SK-N-MC (cell line): ENCODE measurements around the gene NRP2.

Experiments
- DNase-seq: peaks from one replicate; pipeline ENCODE4 v3.0.0-alpha.2; 2011; ENCODE audit warnings: low read depth, low spot score
- H3K27ac ChIP-seq: fragments of 200-600 bp; sonication (generic); 2 replicates; pipeline ENCODE4 v1.5.1; 2016; ENCODE audit warnings: mixed run types
- H3K36me3 ChIP-seq: fragments of 200-600 bp; sonication (generic); 2 replicates; pipeline ENCODE4 v1.6.1; 2017; ENCODE audit warnings: antibody characterized with exemption, low read length, mixed read lengths; ENCODE audit not compliant: insufficient read depth
- H3K4me3 ChIP-seq: fragments of 200-600 bp; sonication (generic); 2 replicates; pipeline ENCODE4 v1.5.1; 2016
- H3K9ac ChIP-seq: fragments of 200-600 bp; sonication (generic); 2 replicates; pipeline ENCODE4 v1.8.0; 2017; ENCODE audit warnings: mixed run types, mixed read lengths; ENCODE audit not compliant: insufficient read length
- H3K9me3 ChIP-seq: fragments of 200-600 bp; sonication (generic); 2 replicates; pipeline ENCODE4 v1.6.1; 2017; ENCODE audit warnings: low read depth, mild to moderate bottlenecking, antibody characterized with exemption, low read length, moderate library complexity, mixed read lengths
- EZH2 ChIP-seq: fragments of 200-600 bp; sonication (generic); IDR thresholded peaks from one replicate; pipeline ENCODE4 v1.6.1; 2017; ENCODE audit warnings: antibody characterized with exemption
- FOXP2 ChIP-seq: optimal IDR thresholded peaks from 2 replicates; pipeline ENCODE3; 2011; ENCODE audit warnings: mild to moderate bottlenecking, moderate library complexity; ENCODE audit not compliant: insufficient read depth; ENCODE audit errors: extremely low read length, control extremely low read depth
- POLR2AphosphoS5 ChIP-seq: IDR thresholded peaks from 2 replicates; pipeline ENCODE4 v1.6.1; 2012; ENCODE audit warnings: mild to moderate bottlenecking, low read depth, low read length, borderline replicate concordance

The NRP2 gene

DNA sequence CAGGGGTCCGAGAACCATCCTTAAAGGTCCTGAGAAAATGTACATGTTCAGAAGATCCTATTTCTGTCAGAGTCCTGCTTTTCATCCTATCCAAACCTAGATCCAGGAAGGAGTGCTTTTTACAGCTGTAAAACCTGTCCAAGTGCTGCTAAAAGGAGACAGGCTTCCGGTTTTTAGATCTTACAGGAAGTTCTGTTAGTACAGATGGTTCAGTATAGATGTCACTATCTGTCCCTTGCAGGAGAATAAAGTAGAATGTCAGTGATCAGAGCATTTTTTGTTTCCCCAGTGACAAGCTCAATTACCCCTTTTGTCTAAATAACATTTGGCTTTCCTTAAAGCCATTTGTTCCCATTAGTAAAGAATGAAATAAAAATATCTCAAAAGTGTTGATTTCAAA is 98.3 kb downstream of the NRP2 start:
- Histone ChIP-seq H3K9ac (no peak overlapping the region), H3K36me3 (no peaks in the 10 kb centered on the region), H3K27ac (no peak overlapping the region), H3K4me3 (no peak overlapping the region), H3K9me3 (no peaks in the 10 kb centered on the region)
- TF ChIP-seq EZH2 (no peak), FOXP2 (no peak), POLR2AphosphoS5 (no peak)
- DNase-seq: no peak

DNA sequence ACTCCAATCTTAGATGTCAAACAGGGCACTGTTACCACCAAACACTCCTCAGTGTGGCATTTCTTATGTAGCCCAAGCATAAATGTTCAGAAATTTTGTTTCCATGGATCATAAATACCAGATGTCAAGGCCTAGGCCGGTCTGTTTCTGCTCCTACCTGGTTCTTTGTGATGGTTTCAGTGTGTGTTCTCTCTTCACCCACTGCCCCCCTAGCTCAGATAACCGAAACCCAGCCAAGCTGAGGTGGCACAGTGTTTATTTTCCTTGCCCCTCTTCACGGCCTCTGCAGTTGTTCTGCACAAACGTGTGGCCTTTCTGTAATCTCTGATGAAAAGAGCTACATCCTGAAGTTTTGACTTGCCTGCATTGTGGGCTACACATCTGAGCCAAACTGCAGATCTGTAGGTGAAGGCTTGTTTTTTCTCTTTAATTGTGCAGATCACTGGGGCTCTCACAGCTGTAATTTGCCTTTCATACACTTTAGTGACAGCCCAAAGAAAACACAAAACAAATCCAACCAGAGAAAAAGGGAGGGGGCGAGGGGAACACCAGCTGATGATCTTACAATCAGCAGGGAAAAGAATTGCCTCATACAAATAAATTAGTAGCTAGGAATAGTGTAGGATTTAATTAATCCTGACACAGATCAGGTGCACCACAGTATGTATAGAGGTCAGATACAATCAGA is 99.1 kb downstream of the NRP2 start:
- no peak overlapping the region for H3K4me3 ChIP-seq
- no peak overlapping the region for H3K9ac ChIP-seq
- TF ChIP-seq POLR2AphosphoS5 (no peak), EZH2 (no peak), FOXP2 (no peak)
- no peaks in the 10 kb centered on the region for H3K9me3 ChIP-seq
- H3K36me3 ChIP-seq: no peaks in the 10 kb centered on the region
- DNase-seq: no peak
- H3K27ac ChIP-seq: no peak overlapping the region

DNA sequence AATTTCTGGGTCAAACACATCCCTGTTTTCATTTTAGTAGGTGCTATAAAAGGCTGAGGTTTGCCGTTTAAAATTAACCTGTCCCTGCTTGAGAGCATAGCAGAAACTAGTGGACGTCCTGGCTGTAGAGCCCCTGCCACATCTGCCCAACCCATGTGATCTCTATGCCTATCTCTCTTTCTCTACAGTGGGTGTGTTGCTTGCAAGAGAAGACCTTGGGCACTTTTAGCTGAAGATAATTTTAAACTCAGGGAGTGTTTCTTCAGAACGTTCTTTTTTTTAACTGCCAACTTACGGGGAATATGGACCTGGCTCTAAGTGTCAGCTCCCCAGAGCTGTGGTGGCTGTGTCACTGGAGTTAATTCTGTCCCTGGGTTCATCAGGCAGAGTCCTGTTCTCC is 100.6 kb downstream of the NRP2 start:
- DNase-seq: no peak
- H3K4me3 ChIP-seq: no peak overlapping the region
- H3K9ac ChIP-seq: no peak overlapping the region
- no peaks in the 10 kb centered on the region for H3K36me3 ChIP-seq
- TF ChIP-seq POLR2AphosphoS5 (no peak), FOXP2 (no peak), EZH2 (no peak)
- no peak overlapping the region for H3K27ac ChIP-seq
- no peaks in the 10 kb centered on the region for H3K9me3 ChIP-seq

DNA sequence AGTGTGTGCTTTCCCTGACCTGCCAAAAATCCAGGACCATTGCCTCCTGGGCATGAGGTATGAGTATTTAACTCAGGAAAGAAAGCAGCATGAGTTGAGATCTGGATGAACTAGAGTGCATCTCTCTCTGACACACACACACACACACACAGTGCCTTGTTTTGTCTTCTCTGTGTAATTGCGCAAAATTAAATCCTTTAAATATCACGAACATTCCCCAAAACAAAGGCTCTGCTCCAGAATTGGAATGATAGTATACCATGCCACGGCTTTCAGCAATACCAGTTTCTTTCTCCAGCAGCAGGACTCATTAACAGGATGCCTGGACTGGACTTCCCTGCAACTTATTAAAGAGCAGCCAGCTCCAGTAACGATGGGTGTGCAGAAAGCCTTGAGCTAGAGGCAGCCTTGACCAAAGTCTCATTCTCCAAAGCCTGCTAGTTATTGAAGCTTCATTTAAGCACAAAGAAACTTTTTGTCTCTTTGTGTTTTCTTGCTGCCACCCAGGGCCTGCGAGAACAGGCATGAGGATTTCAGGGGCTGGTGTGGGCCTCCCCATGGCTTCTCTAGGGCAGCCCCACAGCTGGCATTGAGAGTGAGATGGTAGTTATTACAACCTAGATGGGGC is 101.7 kb downstream of the NRP2 start:
- no peak overlapping the region for H3K4me3 ChIP-seq
- no peak for DNase-seq
- no peaks in the 10 kb centered on the region for H3K9me3 ChIP-seq
- no peak overlapping the region for H3K9ac ChIP-seq
- no peaks in the 10 kb centered on the region for H3K36me3 ChIP-seq
- no peak overlapping the region for H3K27ac ChIP-seq
- TF ChIP-seq EZH2 (no peak), FOXP2 (no peak), POLR2AphosphoS5 (no peak)

DNA sequence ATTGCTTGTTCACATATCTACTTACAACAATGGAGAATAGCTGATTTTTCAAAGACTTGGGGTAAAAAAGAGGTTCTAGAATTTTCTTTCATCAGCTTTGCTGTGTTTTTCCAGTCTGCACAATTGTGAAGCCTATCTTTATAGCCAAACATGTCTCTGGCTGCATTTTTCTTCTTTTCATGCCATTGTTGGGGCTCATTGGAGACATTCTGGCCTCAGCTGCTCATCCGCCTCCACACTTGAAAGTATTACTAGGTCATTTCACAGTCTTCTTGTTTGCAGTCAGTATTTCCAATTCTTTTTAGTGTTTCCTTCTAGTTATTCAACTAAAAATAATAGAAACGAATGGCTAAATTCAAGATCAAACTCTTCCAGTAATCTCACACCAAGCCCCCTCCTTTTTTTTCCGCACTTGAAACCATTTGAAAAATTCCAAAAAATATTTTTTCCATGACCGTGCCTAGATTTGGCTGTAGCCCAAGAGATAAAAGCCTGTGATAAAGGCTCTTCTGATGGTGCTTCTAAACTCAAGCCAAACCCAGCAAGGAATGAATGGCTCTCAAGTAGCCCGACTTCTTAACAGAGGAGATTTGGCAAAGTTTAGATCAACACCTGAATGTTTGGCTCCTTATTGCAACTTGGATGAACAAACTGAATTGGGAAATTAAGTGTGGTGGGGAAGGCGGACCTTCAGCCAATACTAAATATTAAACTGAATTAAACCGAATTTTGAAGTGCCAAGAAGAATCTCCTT is 103.4 kb downstream of the NRP2 start:
- Histone ChIP-seq H3K36me3 (no peaks in the 10 kb centered on the region), H3K9me3 (no peaks in the 10 kb centered on the region), H3K27ac (no peak overlapping the region), H3K4me3 (no peak overlapping the region), H3K9ac (no peak overlapping the region)
- no peak for TF ChIP-seq FOXP2
- DNase-seq: no peak

DNA sequence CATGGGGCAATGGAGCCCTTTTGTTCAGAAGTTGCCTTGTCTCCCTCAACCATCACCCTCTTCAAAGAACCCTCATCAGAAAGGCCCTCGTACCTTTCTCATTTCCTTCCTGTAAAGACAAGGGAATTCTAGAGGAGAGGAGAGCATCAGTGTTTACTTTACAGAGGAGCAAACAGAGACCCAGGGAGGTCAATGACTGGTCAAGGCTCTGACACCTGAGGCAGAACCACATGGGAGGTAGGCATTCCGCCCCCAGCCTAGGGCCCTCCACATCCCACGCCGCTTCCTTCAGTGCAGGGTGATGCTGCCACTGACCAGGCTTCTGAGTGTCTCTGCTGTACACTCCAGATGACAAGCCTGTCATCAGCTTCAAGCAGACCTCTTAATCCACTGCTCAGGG is 104.7 kb downstream of the NRP2 start:
- Histone ChIP-seq H3K9me3 (no peaks in the 10 kb centered on the region), H3K9ac (no peak overlapping the region), H3K4me3 (no peak overlapping the region), H3K27ac (no peak overlapping the region), H3K36me3 (no peaks in the 10 kb centered on the region)
- no peak for DNase-seq
- no peak for TF ChIP-seq FOXP2
- TF ChIP-seq POLR2AphosphoS5: no peak
- no peak for TF ChIP-seq EZH2

DNA sequence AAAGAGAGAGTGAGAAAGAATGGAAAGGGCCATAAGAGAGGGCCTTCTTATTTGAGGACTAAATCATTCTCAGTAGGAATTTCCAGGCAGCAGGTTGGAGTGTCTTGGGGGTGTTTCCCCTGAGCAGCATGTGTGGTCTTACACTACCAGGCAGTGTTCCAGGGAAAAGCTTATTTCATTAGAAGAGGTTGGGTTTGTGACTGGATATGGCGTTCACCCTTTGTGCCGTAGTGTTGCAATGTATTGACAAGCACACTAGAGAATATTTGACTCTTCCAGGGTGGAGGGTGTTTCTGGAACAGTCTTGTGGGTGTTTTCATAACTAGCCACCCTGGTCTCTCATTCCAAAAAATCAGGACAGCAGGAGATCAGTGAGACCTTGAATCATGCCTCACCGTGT is 105.5 kb downstream of the NRP2 start:
- H3K27ac ChIP-seq: no peak overlapping the region
- DNase-seq: no peak
- H3K9ac ChIP-seq: no peak overlapping the region
- TF ChIP-seq POLR2AphosphoS5 (no peak), EZH2 (no peak), FOXP2 (no peak)
- H3K4me3 ChIP-seq: no peak overlapping the region
- no peaks in the 10 kb centered on the region for H3K9me3 ChIP-seq
- no peaks in the 10 kb centered on the region for H3K36me3 ChIP-seq

DNA sequence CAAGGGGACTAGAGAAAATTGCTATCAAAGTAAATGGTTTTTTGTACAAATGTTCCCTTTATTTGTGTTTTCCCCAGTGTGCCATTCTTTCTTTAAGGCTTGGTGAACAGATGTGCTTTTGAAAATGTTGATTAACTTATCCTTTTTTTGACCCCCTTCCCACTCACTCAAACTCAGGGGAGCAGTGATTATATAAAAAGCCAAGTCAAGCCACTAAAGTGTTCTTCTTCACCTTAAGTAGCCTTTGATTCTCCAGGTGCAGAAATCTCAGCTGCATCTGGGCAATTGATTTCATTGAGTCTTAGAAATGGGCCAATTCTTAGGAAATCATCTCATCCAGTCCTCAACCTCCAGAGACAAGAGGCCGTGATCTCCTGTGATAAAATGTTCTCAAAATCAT is 107.6 kb downstream of the NRP2 start:
- TF ChIP-seq POLR2AphosphoS5 (no peak), FOXP2 (no peak), EZH2 (no peak)
- no peak overlapping the region for H3K9ac ChIP-seq
- H3K4me3 ChIP-seq: no peak overlapping the region
- no peaks in the 10 kb centered on the region for H3K9me3 ChIP-seq
- H3K36me3 ChIP-seq: no peaks in the 10 kb centered on the region
- no peak overlapping the region for H3K27ac ChIP-seq
- no peak for DNase-seq

DNA sequence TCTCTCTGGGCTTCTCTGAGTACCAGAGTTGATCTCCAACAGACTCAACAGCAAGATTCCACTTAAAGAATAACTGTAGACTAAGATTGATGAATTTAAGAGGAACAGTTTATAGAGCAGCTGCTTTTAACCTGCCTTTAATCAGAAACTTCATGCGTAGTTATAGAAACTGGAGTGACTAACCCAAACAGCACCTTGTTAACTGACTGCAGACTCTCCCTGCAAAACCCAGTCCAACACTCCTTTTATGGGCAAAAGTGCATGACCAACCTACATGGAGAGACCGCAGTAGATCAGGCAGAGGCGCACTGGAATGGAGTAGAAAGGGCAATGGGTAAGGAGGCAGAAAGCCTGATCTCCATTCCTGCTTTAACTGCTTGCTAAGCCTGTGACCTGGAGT is 110.6 kb downstream of the NRP2 start:
- no peak for TF ChIP-seq POLR2AphosphoS5
- no peak for TF ChIP-seq FOXP2
- TF ChIP-seq EZH2: no peak
- H3K4me3 ChIP-seq: no peak overlapping the region
- DNase-seq: no peak
- no peak overlapping the region for H3K27ac ChIP-seq
- H3K36me3 ChIP-seq: no peaks in the 10 kb centered on the region
- no peaks in the 10 kb centered on the region for H3K9me3 ChIP-seq
- no peak overlapping the region for H3K9ac ChIP-seq
